Measurements from ENCODE around the gene AMER3. TPM values are rescaled to one million over a fixed set of nuclear protein-coding genes. Genes with fewer than 3 reads are reported as not detected.

Gene AMER3
- polyA plus RNA-seq, 1 experiment: not detected

DNA sequence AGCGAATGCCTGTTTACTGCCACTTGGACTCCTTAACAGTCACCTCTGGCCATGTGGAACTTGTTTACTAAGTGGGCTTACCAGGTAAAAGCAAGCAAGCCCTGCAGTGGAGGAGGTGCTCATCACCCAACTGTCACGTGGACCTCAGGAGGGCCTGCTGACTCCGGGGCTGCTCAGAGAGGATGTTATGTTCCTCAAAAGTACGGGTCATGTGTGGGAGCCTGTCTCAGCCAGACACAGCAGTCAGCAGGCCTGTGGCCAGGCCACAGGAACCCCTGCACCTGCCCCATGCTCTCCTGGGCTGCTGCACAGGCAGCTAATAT lies 36.2 kb downstream of the AMER3 start:
- TF ChIP-seq, protein P1, sequence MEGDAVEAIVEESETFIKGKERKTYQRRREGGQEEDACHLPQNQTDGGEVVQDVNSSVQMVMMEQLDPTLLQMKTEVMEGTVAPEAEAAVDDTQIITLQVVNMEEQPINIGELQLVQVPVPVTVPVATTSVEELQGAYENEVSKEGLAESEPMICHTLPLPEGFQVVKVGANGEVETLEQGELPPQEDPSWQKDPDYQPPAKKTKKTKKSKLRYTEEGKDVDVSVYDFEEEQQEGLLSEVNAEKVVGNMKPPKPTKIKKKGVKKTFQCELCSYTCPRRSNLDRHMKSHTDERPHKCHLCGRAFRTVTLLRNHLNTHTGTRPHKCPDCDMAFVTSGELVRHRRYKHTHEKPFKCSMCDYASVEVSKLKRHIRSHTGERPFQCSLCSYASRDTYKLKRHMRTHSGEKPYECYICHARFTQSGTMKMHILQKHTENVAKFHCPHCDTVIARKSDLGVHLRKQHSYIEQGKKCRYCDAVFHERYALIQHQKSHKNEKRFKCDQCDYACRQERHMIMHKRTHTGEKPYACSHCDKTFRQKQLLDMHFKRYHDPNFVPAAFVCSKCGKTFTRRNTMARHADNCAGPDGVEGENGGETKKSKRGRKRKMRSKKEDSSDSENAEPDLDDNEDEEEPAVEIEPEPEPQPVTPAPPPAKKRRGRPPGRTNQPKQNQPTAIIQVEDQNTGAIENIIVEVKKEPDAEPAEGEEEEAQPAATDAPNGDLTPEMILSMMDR (IDR thresholded peaks at IDR 0.05; ENCODE audit: low read depth, low read length): no peak
- Histone ChIP-seq H3K27me3 (ENCODE audit: control insufficient read depth, insufficient read depth, low read length) (no peaks in the 10 kb centered on the region), H3K4me3 (ENCODE audit: low read depth, low read length) (no peak overlapping the region), H3K27ac (ENCODE audit: low read depth, low read length) (no peak overlapping the region), H3K9me3 (ENCODE audit: control insufficient read depth, insufficient read depth, low read length) (no peaks in the 10 kb centered on the region)
- ChIA-PET POLR2A (no interaction called here), CTCF (interaction anchor here (0.6 to 1.4 kb wide), 2 partner anchors 82 to 129 kb away, joined by 3 to 4 read pairs; no protein-coding TSS in a partner anchor)
- DNase-seq (ENCODE audit: low read depth, low spot score): no peak

DNA sequence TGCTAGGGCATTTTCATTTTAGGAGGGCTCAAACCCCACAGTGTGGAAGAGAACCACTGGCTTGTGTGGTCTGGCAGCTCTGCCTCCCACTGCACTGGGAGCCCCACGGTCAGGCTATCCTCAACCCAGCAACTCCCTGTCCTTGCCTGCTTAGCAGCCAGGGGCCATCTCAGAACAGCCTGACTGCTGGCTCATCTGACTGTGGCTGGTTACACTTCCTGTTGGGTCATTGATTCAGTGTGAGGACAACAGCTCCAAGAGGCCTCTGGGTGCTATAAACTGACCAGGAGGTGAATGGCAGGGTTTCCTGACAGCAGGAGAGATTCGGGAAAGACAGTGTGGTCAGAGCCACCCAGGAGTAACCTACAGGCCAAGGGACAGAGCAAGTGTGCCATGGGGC lies 40.1 kb downstream of the AMER3 start:
- POLR2A ChIA-PET: no interaction called here
- CTCF ChIA-PET: interaction anchor here (1.0 to 4.9 kb wide), 5 partner anchors 13 to 125 kb away, joined by 3 to 152 read pairs (median 6); no protein-coding TSS in a partner anchor

DNA sequence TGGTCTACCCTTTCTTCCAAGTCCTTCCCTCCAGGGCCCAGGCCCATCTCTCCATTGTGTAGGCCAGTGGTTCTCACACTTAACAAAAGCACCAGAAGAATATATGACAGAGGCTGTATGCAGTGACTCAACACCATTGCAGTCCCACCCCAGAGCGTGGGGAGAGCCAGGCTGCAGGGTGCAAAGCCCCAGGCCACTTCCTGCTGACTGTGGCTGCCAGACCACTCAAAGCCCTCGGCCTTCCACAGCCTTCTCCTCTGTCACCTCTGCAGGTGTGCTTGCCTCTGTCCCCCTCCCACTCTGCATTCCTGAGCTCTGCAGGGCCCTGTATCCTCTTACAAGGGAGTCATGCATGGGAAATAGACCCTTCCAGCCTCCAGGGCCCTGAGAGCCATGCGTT lies 41.0 kb downstream of the AMER3 start:
- ChIA-PET POLR2A (no interaction called here), CTCF (interaction anchor here (0.7 to 4.9 kb wide), 10 partner anchors 14 to 126 kb away, joined by 3 to 152 read pairs (median 8); no protein-coding TSS in a partner anchor)
- no peak for DNase-seq (ENCODE audit: low read depth, low spot score)
- H3K9me3 ChIP-seq (ENCODE audit: control insufficient read depth, insufficient read depth, low read length): no peaks in the 10 kb centered on the region; the same call in 1 of the 2 replicates
- no peak overlapping the region for H3K4me3 ChIP-seq (ENCODE audit: low read depth, low read length)
- TF ChIP-seq, protein P1 (IDR thresholded peaks at IDR 0.05; ENCODE audit: low read depth, low read length): no peak
- peaks cover 3% of the 10 kb centered on the region for H3K27me3 ChIP-seq (ENCODE audit: control insufficient read depth, insufficient read depth, low read length)
- no peak overlapping the region for H3K27ac ChIP-seq (ENCODE audit: low read depth, low read length)

More for the DNA sequence above, 40.1 kb downstream of the AMER3 start:
- peaks cover 3% of the 10 kb centered on the region for H3K27me3 ChIP-seq (ENCODE audit: control insufficient read depth, insufficient read depth, low read length)
- H3K9me3 ChIP-seq (ENCODE audit: control insufficient read depth, insufficient read depth, low read length): no peaks in the 10 kb centered on the region; the same call in 1 of the 2 replicates
- H3K4me3 ChIP-seq (ENCODE audit: low read depth, low read length): no peak overlapping the region
- TF ChIP-seq, protein P1 (IDR thresholded peaks at IDR 0.05; ENCODE audit: low read depth, low read length): no peak
- H3K27ac ChIP-seq (ENCODE audit: low read depth, low read length): no peak overlapping the region
- no peak for DNase-seq (ENCODE audit: low read depth, low spot score)

DNA sequence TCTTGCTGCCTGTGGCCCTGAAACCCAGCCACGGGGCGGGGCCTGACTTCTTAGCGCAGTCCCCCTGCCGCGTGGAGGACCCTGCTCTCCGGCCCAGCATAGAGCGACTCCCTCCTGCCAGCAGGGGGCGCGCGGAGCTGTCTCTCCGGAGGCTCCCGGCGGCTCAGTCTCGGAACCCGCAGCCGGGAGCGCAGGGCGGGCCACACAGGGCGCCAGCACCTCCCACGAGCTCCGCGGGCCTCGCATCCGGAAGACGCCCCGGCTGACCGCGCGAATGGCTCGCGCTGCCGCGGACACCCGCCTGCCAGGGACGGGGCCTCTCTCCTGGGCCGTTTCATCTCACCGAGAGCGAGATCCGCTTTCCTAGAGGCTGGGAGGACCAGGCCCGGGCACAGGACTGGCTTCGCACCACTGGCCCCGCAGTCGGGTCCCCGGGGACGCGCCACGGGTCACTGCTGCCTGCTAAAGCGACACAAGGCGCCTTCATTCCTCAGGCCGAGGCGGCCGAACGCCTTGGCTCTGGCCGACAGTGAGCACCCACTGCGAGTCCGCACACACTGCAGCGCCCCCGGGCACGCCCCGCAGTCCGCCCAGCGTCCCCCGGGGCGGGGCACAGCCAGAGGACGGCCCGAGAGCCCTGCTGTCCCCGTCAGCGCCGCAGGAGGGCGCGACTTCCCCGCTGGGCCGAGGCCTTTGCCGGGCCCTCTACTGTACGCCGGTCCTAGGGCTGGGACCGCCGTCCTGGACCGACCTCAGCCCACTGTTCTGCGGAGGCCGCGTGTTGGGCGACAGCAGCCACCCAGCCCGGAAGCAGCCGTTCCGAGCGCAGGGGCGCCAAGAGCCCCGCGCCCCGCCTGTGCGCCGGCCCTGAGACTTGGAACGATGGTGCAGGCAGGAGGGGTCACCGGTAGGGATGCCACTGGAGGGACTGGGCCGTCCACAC lies 42.4 kb downstream of the AMER3 start:
- Histone ChIP-seq H3K9me3 (ENCODE audit: control insufficient read depth, insufficient read depth, low read length) (no peaks in the 10 kb centered on the region; the same call in 1 of the 2 replicates), H3K27me3 (ENCODE audit: control insufficient read depth, insufficient read depth, low read length) (peaks cover 5% of the 10 kb centered on the region), H3K27ac (ENCODE audit: low read depth, low read length) (peak overlapping the region; percentile 68), H3K4me3 (ENCODE audit: low read depth, low read length) (peak overlapping the region; percentile 76)
- POLR2A ChIA-PET: interaction anchor here (0.7 to 1.0 kb wide), 2 partner anchors 21 to 67 kb away, joined by 3 to 5 read pairs; no protein-coding TSS in a partner anchor
- TF ChIP-seq, protein P1 (IDR thresholded peaks at IDR 0.05; ENCODE audit: low read depth, low read length): peak; percentile 85
- CTCF ChIA-PET: interaction anchor here (0.6 to 5.7 kb wide), 36 partner anchors 11 to 358 kb away, joined by 3 to 152 read pairs (median 4); no protein-coding TSS in a partner anchor
- peak; percentile 63 for DNase-seq (ENCODE audit: low read depth, low spot score)

Data from AG04450 (cell line).